Vagina (tissue), 2 donors: ENCODE results near the gene NEK8.

ENCODE experiments used
- POLR2A ChIP-seq, 2 donors: fragments of 450-650 bp; IDR thresholded peaks; one replicate each; pipeline ENCODE4 v1.6.1; 2017; ENCODE audit warnings: antibody characterized with exemption in 2 of 2, mild to moderate bottlenecking in 2 of 2, moderate library complexity in 2 of 2
- TF ChIP-seq, protein P1 (sequence below), 3 experiments: fragments of 450-650 bp in 2 of 3; fragments of 200-600 bp in 1 of 3; sonication (generic) in 1 of 3; IDR thresholded peaks; one replicate each; pipeline ENCODE4 v1.5.1; 2017 to 2019; ENCODE audit warnings: antibody characterized with exemption in 3 of 3, mild to moderate bottlenecking in 2 of 3, moderate library complexity in 2 of 3

DNA sequence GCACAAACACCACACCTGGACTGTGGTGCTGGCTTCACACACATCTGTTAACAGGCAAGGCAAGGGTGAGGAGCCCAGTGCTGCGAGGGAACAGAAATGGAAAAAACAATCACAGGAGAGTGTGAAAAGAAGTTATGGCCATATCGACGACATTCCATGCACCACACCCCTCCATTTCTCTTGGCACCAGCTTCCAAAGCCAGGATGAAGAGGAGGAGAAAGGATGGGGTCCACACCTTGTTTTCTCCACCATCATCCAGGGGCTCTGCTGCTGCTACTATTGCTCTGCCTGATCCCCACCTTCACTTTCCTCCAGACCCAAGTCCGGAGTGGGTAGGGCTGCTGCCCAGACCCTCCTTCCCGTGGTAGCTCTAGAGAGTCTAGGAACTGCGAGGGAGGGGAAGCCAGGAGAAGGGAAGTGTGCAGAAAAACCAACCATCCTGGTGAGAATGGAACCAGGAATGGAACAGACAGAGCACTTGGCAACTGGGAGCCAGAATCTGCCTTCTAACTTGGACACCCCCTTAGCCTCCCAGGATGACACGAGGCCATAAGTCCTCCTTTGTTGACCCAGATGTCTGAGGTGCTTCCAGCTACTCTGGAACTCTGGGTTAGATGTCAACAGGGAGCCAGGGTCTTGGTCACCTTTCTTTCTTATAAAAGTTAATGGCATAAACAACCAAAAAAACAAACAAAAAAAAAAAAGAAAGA lies 15.7 kb upstream of the NEK8 start:
- TF ChIP-seq, protein P1, sequence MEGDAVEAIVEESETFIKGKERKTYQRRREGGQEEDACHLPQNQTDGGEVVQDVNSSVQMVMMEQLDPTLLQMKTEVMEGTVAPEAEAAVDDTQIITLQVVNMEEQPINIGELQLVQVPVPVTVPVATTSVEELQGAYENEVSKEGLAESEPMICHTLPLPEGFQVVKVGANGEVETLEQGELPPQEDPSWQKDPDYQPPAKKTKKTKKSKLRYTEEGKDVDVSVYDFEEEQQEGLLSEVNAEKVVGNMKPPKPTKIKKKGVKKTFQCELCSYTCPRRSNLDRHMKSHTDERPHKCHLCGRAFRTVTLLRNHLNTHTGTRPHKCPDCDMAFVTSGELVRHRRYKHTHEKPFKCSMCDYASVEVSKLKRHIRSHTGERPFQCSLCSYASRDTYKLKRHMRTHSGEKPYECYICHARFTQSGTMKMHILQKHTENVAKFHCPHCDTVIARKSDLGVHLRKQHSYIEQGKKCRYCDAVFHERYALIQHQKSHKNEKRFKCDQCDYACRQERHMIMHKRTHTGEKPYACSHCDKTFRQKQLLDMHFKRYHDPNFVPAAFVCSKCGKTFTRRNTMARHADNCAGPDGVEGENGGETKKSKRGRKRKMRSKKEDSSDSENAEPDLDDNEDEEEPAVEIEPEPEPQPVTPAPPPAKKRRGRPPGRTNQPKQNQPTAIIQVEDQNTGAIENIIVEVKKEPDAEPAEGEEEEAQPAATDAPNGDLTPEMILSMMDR (IDR thresholded peaks at IDR 0.05): no peak
- no peak for TF ChIP-seq POLR2A (IDR thresholded peaks at IDR 0.05)
